Nephron progenitor cell (in vitro differentiated cells): ENCODE results near the gene TANK.
"Not testable (repeated sequence)": the region's sequence is repeated elsewhere in the genome, so short reads cannot be mapped to it uniquely, and the experiment has no call there.

Experiments used
- DNase-seq: peaks from one replicate; pipeline ENCODE4 v3.0.0; 2021
- H3K27ac Mint-ChIP-seq: 2 replicates; pipeline ENCODE4 v1.8.0; 2021; ENCODE audit warnings: mild to moderate bottlenecking, moderate library complexity, mixed read lengths
- H3K27me3 Mint-ChIP-seq: 2 replicates; pipeline ENCODE4 v1.8.0; 2021; ENCODE audit warnings: mild to moderate bottlenecking, low read depth, mixed read lengths; ENCODE audit not compliant: poor library complexity
- H3K36me3 Mint-ChIP-seq: 2 replicates; pipeline ENCODE4 v1.8.0; 2021; ENCODE audit warnings: low read depth, mixed read lengths
- H3K4me1 Mint-ChIP-seq: 2 replicates; pipeline ENCODE4 v1.8.0; 2021; ENCODE audit warnings: mixed read lengths
- H3K4me3 Mint-ChIP-seq: 2 replicates; pipeline ENCODE4 v1.8.0; 2021; ENCODE audit warnings: mild to moderate bottlenecking, moderate library complexity, mixed read lengths
- H3K9me3 Mint-ChIP-seq: 2 replicates; pipeline ENCODE4 v1.8.0; 2021; ENCODE audit warnings: mild to moderate bottlenecking, moderate library complexity, mixed read lengths
- CTCF ChIP-seq: fragments of 200-600 bp; sonication (generic); IDR thresholded peaks from 2 replicates; pipeline ENCODE4 v1.5.0; 2021; ENCODE audit warnings: antibody characterized with exemption

Gene TANK

GRCh38 chr2:161173541-161174194, 13.4 kb downstream of the TANK start:
- DNase-seq = no peak
- no peaks in the 10 kb centered on the region for H3K4me1 Mint-ChIP-seq
- no peak overlapping the region for H3K27ac Mint-ChIP-seq
- TF ChIP-seq CTCF = no peak
- peaks cover 76% of the 10 kb centered on the region for H3K36me3 Mint-ChIP-seq
- H3K27me3 Mint-ChIP-seq = no peaks in the 10 kb centered on the region
- H3K4me3 Mint-ChIP-seq = no peak overlapping the region
- peaks cover 20% of the 10 kb centered on the region for H3K9me3 Mint-ChIP-seq

GRCh38 chr2:161177969-161178368, 17.7 kb downstream of the TANK start:
- Mint-ChIP-seq H3K9me3 (peaks cover 20% of the 10 kb centered on the region), H3K4me1 (no peaks in the 10 kb centered on the region), H3K27ac (no peak overlapping the region), H3K4me3 (no peak overlapping the region), H3K36me3 (peaks cover 90% of the 10 kb centered on the region), H3K27me3 (peaks cover 2% of the 10 kb centered on the region)
- no peak for DNase-seq
- TF ChIP-seq CTCF = no peak

- H3K4me1 Mint-ChIP-seq = no peaks in the 10 kb centered on the region
- no peak for TF ChIP-seq CTCF
- H3K9me3 Mint-ChIP-seq = peaks cover 20% of the 10 kb centered on the region
- peaks cover 84% of the 10 kb centered on the region for H3K36me3 Mint-ChIP-seq
- peaks cover 2% of the 10 kb centered on the region for H3K27me3 Mint-ChIP-seq
- no peak overlapping the region for H3K27ac Mint-ChIP-seq
- H3K4me3 Mint-ChIP-seq = no peak overlapping the region
- DNase-seq = no peak
These were observed 18.5 kb downstream of the TANK start for GRCh38 chr2:161178756-161179155.

- no peak for DNase-seq
- no peaks in the 10 kb centered on the region for H3K9me3 Mint-ChIP-seq
- no peak for TF ChIP-seq CTCF
- H3K4me1 Mint-ChIP-seq = no peaks in the 10 kb centered on the region
- peaks cover 42% of the 10 kb centered on the region for H3K36me3 Mint-ChIP-seq
- no peaks in the 10 kb centered on the region for H3K27me3 Mint-ChIP-seq
- no peak overlapping the region for H3K4me3 Mint-ChIP-seq
- H3K27ac Mint-ChIP-seq = no peak overlapping the region
These were observed 29.8 kb downstream of the TANK start for GRCh38 chr2:161190050-161190449.

GRCh38 chr2:161195602-161196001, 35.4 kb downstream of the TANK start:
- H3K4me1 Mint-ChIP-seq, H3K4me3 Mint-ChIP-seq, H3K27ac Mint-ChIP-seq, H3K27me3 Mint-ChIP-seq, H3K9me3 Mint-ChIP-seq, DNase-seq: not testable (repeated sequence)
- peaks cover 59% of the 10 kb centered on the region for H3K36me3 Mint-ChIP-seq

- Mint-ChIP-seq H3K4me1 (no peaks in the 10 kb centered on the region), H3K27me3 (no peaks in the 10 kb centered on the region), H3K36me3 (peaks cover 37% of the 10 kb centered on the region), H3K4me3 (no peak overlapping the region), H3K9me3 (no peaks in the 10 kb centered on the region), H3K27ac (peak overlapping the region; percentile 64)
- TF ChIP-seq CTCF = no peak
- DNase-seq = no peak
These were observed 39.9 kb downstream of the TANK start for GRCh38 chr2:161199912-161200701.
